Prostate gland (tissue), 2 donors: ENCODE results near the gene TNXB. TPM values are rescaled to one million over a fixed set of nuclear protein-coding genes. Genes with fewer than 3 reads are reported as not detected.

ENCODE experiments used
- DNase-seq: peaks from one replicate; pipeline ENCODE4 v3.0.0-alpha.2; 2019; ENCODE audit warnings: low spot score
- H3K27ac ChIP-seq, 2 donors: fragments of 200-600 bp; sonication (generic); 2 replicates each; pipeline ENCODE4 v1.5.1; 2017 to 2019
- H3K27me3 ChIP-seq: fragments of 200-600 bp; sonication (generic); replicated peaks from 2 replicates; pipeline ENCODE4 v1.5.1; 2019; ENCODE audit not compliant: insufficient read depth
- H3K36me3 ChIP-seq, 2 donors: fragments of 200-600 bp; sonication (generic); 1 replicate in 1 of 2; 2 replicates in 1 of 2; pipeline versions ENCODE4 v1.5.1 to v1.8.1; 2017 to 2019
- H3K4me1 ChIP-seq: fragments of 200-600 bp; sonication (generic); replicated peaks from 2 replicates; pipeline ENCODE4 v1.5.1; 2019
- H3K4me3 ChIP-seq, 2 donors: fragments of 200-600 bp; sonication (generic); 2 replicates each; pipeline ENCODE4 v1.5.1; 2017 to 2019
- H3K9me3 ChIP-seq: fragments of 200-600 bp; sonication (generic); 2 replicates; pipeline ENCODE4 v1.5.1; 2017
- CTCF ChIP-seq, 4 experiments: fragments of 200-600 bp in 2 of 4; fragments of 450-650 bp in 2 of 4; sonication (generic) in 2 of 4; IDR thresholded peaks; 1 replicate in 3 of 4; 2 replicates in 1 of 4; pipeline ENCODE4 v1.5.1; 2016 to 2019; ENCODE audit warnings: antibody characterized with exemption in 4 of 4, mild to moderate bottlenecking in 2 of 4, moderate library complexity in 2 of 4
- POLR2A ChIP-seq: fragments of 450-650 bp; IDR thresholded peaks from one replicate; pipeline ENCODE4 v1.6.1; 2016; ENCODE audit warnings: antibody characterized with exemption, mild to moderate bottlenecking
- POLR2AphosphoS5 ChIP-seq: sonication (generic); formaldehyde crosslinking; IDR thresholded peaks from one replicate; pipeline ENCODE4 v1.6.1; 2017; ENCODE audit warnings: antibody characterized with exemption
- WGBS: methylation state at CpG from one replicate; pipeline ENCODE4 v1.1.5; 2018; 5-methylcytosine and 5-hydroxymethylcytosine counted together
- intact Hi-C: fragments of 100-400 bp; cut with DNase I; formaldehyde crosslinking; loops from one replicate; pipeline ENCODE4 v1.14.2; 2022
- total RNA-seq, 2 donors: library from RNA; depleted of rRNA; stranded (reverse); fragments of >200 nt; gene quantifications; one replicate each; pipeline ENCODE4 v1.1.0, GENCODE V29; 2016

Gene TNXB
- total RNA-seq, 2 donors from 2014 or later, result 18.5 to 29.1 TPM

- H3K9me3 ChIP-seq, result no peaks in the 10 kb centered on the region
- 55% methylated on average over 9 of the region's 9 CpGs for WGBS
- no peaks in the 10 kb centered on the region for H3K36me3 ChIP-seq
- intact Hi-C loops, result no loop called here
- DNase-seq, result no peak
- no peak overlapping the region for H3K4me3 ChIP-seq
- H3K4me1 ChIP-seq, result no peaks in the 10 kb centered on the region
- no peak overlapping the region for H3K27ac ChIP-seq
- H3K27me3 ChIP-seq, result no peaks in the 10 kb centered on the region
- TF ChIP-seq CTCF (IDR thresholded peaks at IDR 0.05), result no peak
- no peak for TF ChIP-seq POLR2AphosphoS5
- no peak for TF ChIP-seq POLR2A
Observed at GRCh38 chr6:32082935-32083334, 26.2 kb downstream of the TNXB start.

GRCh38 chr6:32082478-32082877 lies 26.7 kb downstream of the TNXB start:
- no peak for TF ChIP-seq POLR2A
- no peak for TF ChIP-seq CTCF (IDR thresholded peaks at IDR 0.05)
- TF ChIP-seq POLR2AphosphoS5, result no peak
- intact Hi-C loops, result no loop called here
- H3K4me1 ChIP-seq, result no peaks in the 10 kb centered on the region
- H3K27ac ChIP-seq, result no peak overlapping the region
- no peak for DNase-seq
- WGBS, result 61% methylated on average over 6 of the region's 6 CpGs
- H3K27me3 ChIP-seq, result no peaks in the 10 kb centered on the region
- no peak overlapping the region for H3K4me3 ChIP-seq
- H3K36me3 ChIP-seq, result no peaks in the 10 kb centered on the region
- no peaks in the 10 kb centered on the region for H3K9me3 ChIP-seq

- H3K4me3 ChIP-seq, result no peak overlapping the region
- no peaks in the 10 kb centered on the region for H3K27me3 ChIP-seq
- H3K9me3 ChIP-seq, result no peaks in the 10 kb centered on the region
- TF ChIP-seq POLR2AphosphoS5, result no peak
- TF ChIP-seq CTCF (IDR thresholded peaks at IDR 0.05), result no peak
- no peak for TF ChIP-seq POLR2A
- no peaks in the 10 kb centered on the region for H3K4me1 ChIP-seq
- intact Hi-C loops, result no loop called here
- H3K36me3 ChIP-seq, result no peaks in the 10 kb centered on the region
- whole genome bisulfite sequencing, result 63% methylated on average over 22 of the region's 22 CpGs
- no peak for DNase-seq
- peak overlapping the region in 1 of 2 donors; percentile 42 for H3K27ac ChIP-seq
Observed at GRCh38 chr6:32081168-32081990, 27.8 kb downstream of the TNXB start.

GRCh38 chr6:32079566-32080290 lies 29.4 kb downstream of the TNXB start:
- Histone ChIP-seq H3K36me3 (no peaks in the 10 kb centered on the region), H3K9me3 (no peaks in the 10 kb centered on the region), H3K4me3 (no peak overlapping the region), H3K27me3 (no peaks in the 10 kb centered on the region), H3K27ac (no peak overlapping the region), H3K4me1 (no peaks in the 10 kb centered on the region)
- WGBS, result 71% methylated on average over 7 of the region's 7 CpGs
- intact Hi-C loops, result no loop called here
- TF ChIP-seq CTCF (IDR thresholded peaks at IDR 0.05) (no peak), POLR2A (no peak), POLR2AphosphoS5 (no peak)
- no peak for DNase-seq
